Activated CD4-positive, alpha-beta T cell treated with anti-CD3 and anti-CD28 coated beads, Interleukin-2, amount 10 ng/mL, durations not matched to agents 24 days and 14 days (primary cell): ENCODE results near the gene DCAF15. TPM values are rescaled to one million over a fixed set of nuclear protein-coding genes. Genes with fewer than 3 reads are reported as not detected.
A peak's percentile ranks its signal among the peaks of the same experiment; 100 is the strongest.
"Not testable (repeated sequence)": the region's sequence is repeated elsewhere in the genome, so short reads cannot be mapped to it uniquely, and the experiment has no call there.

Experiments
- DNase-seq: peaks from one replicate; pipeline ENCODE4 v3.0.0; 2022
- H3K27ac Mint-ChIP-seq: one replicate; pipeline ENCODE4 v1.8.0; 2022; ENCODE audit warnings: mild to moderate bottlenecking, mixed read lengths
- H3K27me3 Mint-ChIP-seq: one replicate; pipeline ENCODE4 v1.8.0; 2022; ENCODE audit warnings: mixed read lengths
- H3K36me3 Mint-ChIP-seq: one replicate; pipeline ENCODE4 v1.8.0; 2022; ENCODE audit warnings: low read depth, mild to moderate bottlenecking, mixed read lengths
- H3K4me1 Mint-ChIP-seq: one replicate; pipeline ENCODE4 v1.8.0; 2021; ENCODE audit warnings: mixed read lengths
- H3K4me3 Mint-ChIP-seq: one replicate; pipeline ENCODE4 v1.8.0; 2022; ENCODE audit warnings: mild to moderate bottlenecking, moderate library complexity, mixed read lengths
- H3K9me3 Mint-ChIP-seq: one replicate; pipeline ENCODE4 v1.8.0; 2021; ENCODE audit warnings: mixed read lengths
- intact Hi-C: fragments of 100-400 bp; cut with micrococcal nuclease; formaldehyde crosslinking; loops from one replicate; pipeline ENCODE4 v1.15.1; 2023
- total RNA-seq: library from RNA; stranded (reverse); gene quantifications from 2 replicates; pipeline ENCODE4 v1.2.3, GENCODE V29; 2022

Gene DCAF15
- total RNA-seq, 1 donor from 2014 or later, result 63.2 TPM

- H3K4me1 Mint-ChIP-seq, result peaks cover 2% of the 10 kb centered on the region
- H3K4me3 Mint-ChIP-seq, result no peak overlapping the region
- H3K36me3 Mint-ChIP-seq, result peaks cover 32% of the 10 kb centered on the region
- DNase-seq, result no peak
- no peaks in the 10 kb centered on the region for H3K9me3 Mint-ChIP-seq
- intact Hi-C loops, result no loop called here
- H3K27me3 Mint-ChIP-seq, result no peaks in the 10 kb centered on the region
- no peak overlapping the region for H3K27ac Mint-ChIP-seq
These were observed 7.0 kb downstream of the DCAF15 start for GRCh38 chr19:13959141-13959961.

- DNase-seq, result peak; percentile 72
- no peak overlapping the region for H3K27ac Mint-ChIP-seq
- H3K27me3 Mint-ChIP-seq, result no peaks in the 10 kb centered on the region
- H3K36me3 Mint-ChIP-seq, result peaks cover 34% of the 10 kb centered on the region
- H3K4me3 Mint-ChIP-seq, result no peak overlapping the region
- H3K4me1 Mint-ChIP-seq, result no peaks in the 10 kb centered on the region
- intact Hi-C loops, result no loop called here
- no peaks in the 10 kb centered on the region for H3K9me3 Mint-ChIP-seq
These were observed 7.9 kb downstream of the DCAF15 start for GRCh38 chr19:13959962-13960862.

- Mint-ChIP-seq H3K27me3 (no peaks in the 10 kb centered on the region), H3K27ac (peak overlapping the region; percentile 40), H3K9me3 (no peaks in the 10 kb centered on the region), H3K4me1 (no peaks in the 10 kb centered on the region), H3K36me3 (peaks cover 30% of the 10 kb centered on the region), H3K4me3 (no peak overlapping the region)
- DNase-seq, result no peak
- intact Hi-C loops, result no loop called here
These were observed 8.8 kb downstream of the DCAF15 start for GRCh38 chr19:13960863-13961784.

- no peak for DNase-seq
- H3K4me3 Mint-ChIP-seq, result no peak overlapping the region
- no peaks in the 10 kb centered on the region for H3K27me3 Mint-ChIP-seq
- intact Hi-C loops, result no loop called here
- no peaks in the 10 kb centered on the region for H3K4me1 Mint-ChIP-seq
- H3K27ac Mint-ChIP-seq, result no peak overlapping the region
- H3K9me3 Mint-ChIP-seq, result no peaks in the 10 kb centered on the region
- peaks cover 23% of the 10 kb centered on the region for H3K36me3 Mint-ChIP-seq
These were observed 9.8 kb downstream of the DCAF15 start for GRCh38 chr19:13961826-13962698.

GRCh38 chr19:13962699-13963602 is 10.6 kb downstream of the DCAF15 start:
- intact Hi-C loops, result no loop called here
- H3K36me3 Mint-ChIP-seq, result peaks cover 22% of the 10 kb centered on the region
- H3K9me3 Mint-ChIP-seq, result no peaks in the 10 kb centered on the region
- H3K27ac Mint-ChIP-seq, result no peak overlapping the region
- no peaks in the 10 kb centered on the region for H3K4me1 Mint-ChIP-seq
- no peaks in the 10 kb centered on the region for H3K27me3 Mint-ChIP-seq
- H3K4me3 Mint-ChIP-seq, result no peak overlapping the region
- no peak for DNase-seq

- Mint-ChIP-seq H3K27ac (no peak overlapping the region), H3K4me3 (no peak overlapping the region), H3K27me3 (no peaks in the 10 kb centered on the region), H3K4me1 (no peaks in the 10 kb centered on the region), H3K36me3 (peaks cover 20% of the 10 kb centered on the region), H3K9me3 (no peaks in the 10 kb centered on the region)
- intact Hi-C loops, result no loop called here
- no peak for DNase-seq
These were observed 11.3 kb downstream of the DCAF15 start for GRCh38 chr19:13963603-13964105.

GRCh38 chr19:13964776-13965175 is 12.5 kb downstream of the DCAF15 start:
- H3K27ac Mint-ChIP-seq, result no peak overlapping the region
- no peaks in the 10 kb centered on the region for H3K9me3 Mint-ChIP-seq
- peak; percentile 52 for DNase-seq
- H3K27me3 Mint-ChIP-seq, result no peaks in the 10 kb centered on the region
- intact Hi-C loops, result no loop called here
- no peaks in the 10 kb centered on the region for H3K4me1 Mint-ChIP-seq
- H3K4me3 Mint-ChIP-seq, result no peak overlapping the region
- peaks cover 25% of the 10 kb centered on the region for H3K36me3 Mint-ChIP-seq

GRCh38 chr19:13965377-13965896 is 13.1 kb downstream of the DCAF15 start:
- Mint-ChIP-seq H3K27me3 (no peaks in the 10 kb centered on the region), H3K27ac (no peak overlapping the region), H3K4me1 (no peaks in the 10 kb centered on the region), H3K9me3 (no peaks in the 10 kb centered on the region), H3K4me3 (no peak overlapping the region), H3K36me3 (peaks cover 24% of the 10 kb centered on the region)
- no peak for DNase-seq
- intact Hi-C loops, result no loop called here

- H3K4me3 Mint-ChIP-seq, result no peak overlapping the region
- no peak overlapping the region for H3K27ac Mint-ChIP-seq
- H3K27me3 Mint-ChIP-seq, result no peaks in the 10 kb centered on the region
- no peaks in the 10 kb centered on the region for H3K9me3 Mint-ChIP-seq
- H3K36me3 Mint-ChIP-seq, result peaks cover 21% of the 10 kb centered on the region
- H3K4me1 Mint-ChIP-seq, result no peaks in the 10 kb centered on the region
- intact Hi-C loops, result no loop called here
- DNase-seq, result no peak
These were observed 13.8 kb downstream of the DCAF15 start for GRCh38 chr19:13965926-13966683.

- Mint-ChIP-seq H3K4me3 (no peak overlapping the region), H3K27me3 (no peaks in the 10 kb centered on the region), H3K27ac (no peak overlapping the region), H3K4me1 (no peaks in the 10 kb centered on the region), H3K36me3 (peaks cover 16% of the 10 kb centered on the region), H3K9me3 (no peaks in the 10 kb centered on the region)
- intact Hi-C loops, result no loop called here
- no peak for DNase-seq
These were observed 14.4 kb downstream of the DCAF15 start for GRCh38 chr19:13966684-13967128.

GRCh38 chr19:13967206-13967605 is 14.9 kb downstream of the DCAF15 start:
- peaks cover 16% of the 10 kb centered on the region for H3K36me3 Mint-ChIP-seq
- H3K27me3 Mint-ChIP-seq, H3K27ac Mint-ChIP-seq, intact Hi-C loops, DNase-seq, H3K9me3 Mint-ChIP-seq, H3K4me3 Mint-ChIP-seq, H3K4me1 Mint-ChIP-seq: not testable (repeated sequence)
